H1 (cell line): ENCODE data around the gene VIPR2. TPM values are rescaled to one million over a fixed set of nuclear protein-coding genes. Genes with fewer than 3 reads are reported as not detected.

ENCODE experiments used
- CTCF ChIA-PET: fragments of 300-600 bp; sonication (Branson Sonifier 250); formaldehyde crosslinking; loops from one replicate; lab custom pipeline; 2021; ENCODE audit not compliant: partially characterized antibody; lab: Charles Lee
- POLR2A ChIA-PET: fragments of 300-600 bp; sonication (Branson Sonifier 250); formaldehyde crosslinking; loops from one replicate; lab custom pipeline; 2021; ENCODE audit warnings: inconsistent platforms; ENCODE audit not compliant: partially characterized antibody; lab: Charles Lee
- DNase-seq, 2 experiments: peaks; one replicate each; pipeline versions ENCODE4 v3.0.0 to v3.0.0-alpha.2; 2010 to 2022; ENCODE audit warnings: low spot score in 2 of 2, low read depth in 1 of 2, mixed read lengths in 1 of 2
- FAIRE-seq: peaks from 2 replicates; lab custom pipeline; 2011; peaks lifted over from hg19 to GRCh38; lab: Jason Lieb, UNC
- H2AFZ ChIP-seq: 2 replicates; pipeline ENCODE4 v1.8.1; 2012; ENCODE audit warnings: low read length, inconsistent platforms
- H2AK5ac ChIP-seq: 2 replicates; pipeline ENCODE4 v1.6.1; 2013; ENCODE audit warnings: low read depth, low read length
- H2BK120ac ChIP-seq: replicated peaks from 2 replicates; pipeline ENCODE3; 2013; ENCODE audit warnings: low read depth, low read length, inconsistent platforms
- H2BK12ac ChIP-seq: 2 replicates; pipeline ENCODE4 v1.6.1; 2013; ENCODE audit warnings: low read depth, low read length
- H2BK15ac ChIP-seq: 2 replicates; pipeline ENCODE4 v1.6.1; 2013; ENCODE audit warnings: low read length
- H2BK20ac ChIP-seq: 2 replicates; pipeline ENCODE4 v1.6.1; 2013; ENCODE audit warnings: low read length
- H2BK5ac ChIP-seq: 2 replicates; pipeline ENCODE4 v1.6.1; 2013; ENCODE audit warnings: low read depth, low read length
- H3K14ac ChIP-seq: 2 replicates; pipeline ENCODE4 v1.6.1; 2013; ENCODE audit warnings: inconsistent platforms; ENCODE audit not compliant: insufficient read length
- H3K18ac ChIP-seq: 2 replicates; pipeline ENCODE4 v1.6.1; 2013; ENCODE audit warnings: low read length; ENCODE audit errors: extremely low read depth
- H3K23ac ChIP-seq: 2 replicates; pipeline ENCODE4 v1.6.1; 2013; ENCODE audit warnings: inconsistent platforms; ENCODE audit not compliant: insufficient read length
- H3K23me2 ChIP-seq: 2 replicates; pipeline ENCODE4 v1.6.1; 2013; ENCODE audit warnings: low read depth, low read length
- H3K27ac ChIP-seq: 2 replicates; pipeline ENCODE4 v1.6.1; 2011; ENCODE audit warnings: low read depth, low read length, inconsistent platforms
- H3K27me3 ChIP-seq, 4 experiments: replicated peaks in 1 of 4; 1 replicate in 1 of 4; 2 replicates in 3 of 4; pipeline versions ENCODE4 v1.6.1 to v1.8.1; 2011 to 2013; ENCODE audit warnings: low read length in 3 of 4, mild to moderate bottlenecking in 3 of 4, inconsistent platforms in 2 of 4, mixed read lengths in 2 of 4, moderate library complexity in 1 of 4; ENCODE audit not compliant: control insufficient read depth in 3 of 4, insufficient read depth in 3 of 4; ENCODE audit errors: extremely low read depth in 1 of 4
- H3K36me3 ChIP-seq, 4 experiments: 2 replicates each; pipeline versions ENCODE4 v1.6.1 to v1.8.1; 2011 to 2013; ENCODE audit warnings: mild to moderate bottlenecking in 4 of 4, low read length in 3 of 4, moderate library complexity in 2 of 4, control low read depth in 1 of 4, inconsistent platforms in 1 of 4; ENCODE audit not compliant: insufficient read depth in 4 of 4, control insufficient read depth in 2 of 4
- H3K4ac ChIP-seq: replicated peaks from 2 replicates; pipeline ENCODE3; 2013; ENCODE audit warnings: low read length, low read depth, mixed read lengths, inconsistent platforms; ENCODE audit not compliant: insufficient read length
- H3K4me1 ChIP-seq, 4 experiments: replicated peaks in 1 of 4; 1 replicate in 1 of 4; 2 replicates in 3 of 4; pipeline versions ENCODE4 v1.6.1 to v1.8.1; 2011 to 2013; ENCODE audit warnings: low read length in 3 of 4, inconsistent platforms in 2 of 4, mixed read lengths in 1 of 4; ENCODE audit not compliant: insufficient read depth in 4 of 4, control insufficient read depth in 3 of 4
- H3K4me2 ChIP-seq, 2 experiments: 2 replicates each; pipeline versions ENCODE4 v1.6.1 to v1.8.1; 2011 to 2013; ENCODE audit warnings: low read depth in 2 of 2, low read length in 2 of 2, control low read depth in 1 of 2, inconsistent platforms in 1 of 2, mild to moderate bottlenecking in 1 of 2; ENCODE audit not compliant: insufficient read depth in 1 of 2
- H3K4me3 ChIP-seq, 4 experiments: fragments of 200-600, 300-600 bp in 1 of 4; sonication (generic), shearing (Covaris generic), sonication (Bioruptor Twin) in 1 of 4; 2 replicates each; pipeline versions ENCODE4 v1.5.1 to v1.8.1; 2011 to 2016; ENCODE audit warnings: low read length in 4 of 4, low read depth in 3 of 4, control low read depth in 2 of 4, inconsistent platforms in 2 of 4, mild to moderate bottlenecking in 2 of 4, mixed read lengths in 1 of 4, moderate library complexity in 1 of 4; ENCODE audit not compliant: insufficient read depth in 2 of 4; ENCODE audit errors: extremely low read depth in 1 of 4
- H3K56ac ChIP-seq: replicated peaks from 2 replicates; pipeline ENCODE3; 2013; ENCODE audit warnings: low read depth, mild to moderate bottlenecking, mixed read lengths, low read length, inconsistent platforms; ENCODE audit not compliant: insufficient read length
- H3K79me1 ChIP-seq: 2 replicates; pipeline ENCODE4 v1.6.1; 2013; ENCODE audit warnings: low read depth, low read length, control low read depth
- H3K79me2 ChIP-seq, 2 experiments: 2 replicates each; pipeline versions ENCODE4 v1.6.1 to v1.8.1; 2012 to 2013; ENCODE audit warnings: low read length in 2 of 2, mild to moderate bottlenecking in 2 of 2, inconsistent platforms in 1 of 2; ENCODE audit not compliant: insufficient read depth in 2 of 2, control insufficient read depth in 1 of 2
- H3K9ac ChIP-seq, 4 experiments: replicated peaks in 1 of 4; 1 replicate in 1 of 4; 2 replicates in 3 of 4; pipeline versions ENCODE4 v1.6.1 to v1.8.1; 2011 to 2013; ENCODE audit warnings: low read depth in 3 of 4, low read length in 3 of 4, control low read depth in 2 of 4, mild to moderate bottlenecking in 2 of 4, moderate library complexity in 2 of 4, inconsistent platforms in 1 of 4; ENCODE audit errors: extremely low read depth in 1 of 4
- H3K9me3 ChIP-seq, 2 experiments: 2 replicates each; pipeline versions ENCODE4 v1.6.1 to v1.8.1; 2012 to 2013; ENCODE audit warnings: mild to moderate bottlenecking in 2 of 2, moderate library complexity in 2 of 2, control low read depth in 1 of 2, inconsistent platforms in 1 of 2, low read depth in 1 of 2, low read length in 1 of 2, mixed read lengths in 1 of 2; ENCODE audit not compliant: insufficient read depth in 2 of 2
- H4K20me1 ChIP-seq, 2 experiments: replicated peaks in 1 of 2; 2 replicates each; pipeline versions ENCODE3 to v1.8.1; 2011 to 2013; ENCODE audit warnings: inconsistent platforms in 2 of 2, low read length in 2 of 2, mild to moderate bottlenecking in 1 of 2; ENCODE audit not compliant: insufficient read depth in 2 of 2, control insufficient read depth in 1 of 2
- H4K5ac ChIP-seq: 2 replicates; pipeline ENCODE4 v1.6.1; 2013; ENCODE audit warnings: low read length, low read depth, mixed read lengths, inconsistent platforms; ENCODE audit not compliant: insufficient read length
- H4K8ac ChIP-seq: 2 replicates; pipeline ENCODE4 v1.8.0; 2013; ENCODE audit warnings: mild to moderate bottlenecking, moderate library complexity, low read length, inconsistent platforms; ENCODE audit not compliant: insufficient read depth; ENCODE audit errors: extremely low read depth
- H4K91ac ChIP-seq: replicated peaks from 2 replicates; pipeline ENCODE3; 2013; ENCODE audit warnings: low read length, mixed read lengths, inconsistent platforms; ENCODE audit not compliant: insufficient read length
- ASH2L ChIP-seq: fragments of 200-600, 300-600 bp; sonication (generic); IDR thresholded peaks from one replicate; pipeline ENCODE4 v1.7.1; 2017; ENCODE audit warnings: low read length
- ATF3 ChIP-seq: IDR thresholded peaks from 2 replicates; pipeline ENCODE4 v1.6.1; 2011; ENCODE audit warnings: low read depth, mild to moderate bottlenecking, low read length; ENCODE audit not compliant: insufficient read depth
- BCL11A ChIP-seq, 2 experiments: IDR thresholded peaks; one replicate each; pipeline ENCODE4 v1.6.1; 2011; ENCODE audit warnings: low read depth in 2 of 2, low read length in 2 of 2, mild to moderate bottlenecking in 2 of 2
- EGR1 ChIP-seq: IDR thresholded peaks from 2 replicates; pipeline ENCODE4 v1.6.1; 2011; ENCODE audit warnings: low read depth, low read length, borderline replicate concordance
- EZH2 ChIP-seq: fragments of 200-600 bp; sonication (generic); IDR thresholded peaks from 2 replicates; pipeline ENCODE4 v1.7.1; 2012; ENCODE audit warnings: low read depth, mild to moderate bottlenecking, moderate library complexity, low read length, inconsistent platforms; ENCODE audit not compliant: severe bottlenecking
- HDAC6 ChIP-seq: IDR thresholded peaks from one replicate; pipeline ENCODE4 v1.7.1; 2012; ENCODE audit warnings: low read depth, mild to moderate bottlenecking, inconsistent platforms, low read length, moderate library complexity
- KDM1A ChIP-seq: fragments of 200-600, 300-600 bp; sonication (generic); IDR thresholded peaks from 2 replicates; pipeline ENCODE4 v1.7.1; 2016; ENCODE audit warnings: mild to moderate bottlenecking, low read length, borderline replicate concordance
- KDM4A ChIP-seq: IDR thresholded peaks from one replicate; pipeline ENCODE4 v1.7.1; 2012; ENCODE audit warnings: low read depth, mild to moderate bottlenecking, moderate library complexity, low read length, inconsistent platforms; ENCODE audit not compliant: severe bottlenecking
- PHF8 ChIP-seq: fragments of 200-600 bp; sonication (generic); conservative IDR thresholded peaks from 2 replicates; pipeline ENCODE4 v1.7.1; 2012; ENCODE audit warnings: low read depth, mild to moderate bottlenecking, inconsistent platforms, low read length, moderate library complexity
- POLR2AphosphoS5 ChIP-seq: IDR thresholded peaks from 2 replicates; pipeline ENCODE4 v1.6.1; 2011; ENCODE audit warnings: low read depth, low read length
- SRF ChIP-seq: IDR thresholded peaks from 2 replicates; pipeline ENCODE4 v1.6.1; 2011; ENCODE audit warnings: mild to moderate bottlenecking, low read depth, low read length, moderate library complexity
- ZNF274 ChIP-seq: IDR thresholded peaks from 2 replicates; pipeline ENCODE4 v1.7.0; 2012; ENCODE audit warnings: low read length, borderline replicate concordance; ENCODE audit errors: extremely low read depth
- WGBS, 2 experiments: shearing (Covaris generic) in 1 of 2; methylation state at CpG; one replicate each; pipeline versions ENCODE4 v1.1.6 to v1.1.7; 2013 to 2015; ENCODE audit warnings: low lambda C conversion rate in 2 of 2, mixed read lengths in 2 of 2, inconsistent platforms in 1 of 2, low coverage in 1 of 2, missing lambda C conversion rate in 1 of 2; ENCODE audit not compliant: insufficient replicate concordance in 2 of 2, insufficient coverage in 1 of 2, insufficient read length in 1 of 2; ENCODE audit errors: extremely low coverage in 1 of 2, missing lambda C conversion rate in 1 of 2; 5-methylcytosine and 5-hydroxymethylcytosine counted together
- polyA plus RNA-seq, 7 experiments: library from polyadenylated mRNA; depleted of rRNA in 3 of 7; stranded (reverse) in 5 of 7; unstranded in 2 of 7; fragments of >200 nt in 5 of 7; fragments of 200-250 nt in 2 of 7; gene quantifications; 1 replicate in 5 of 7; 2 replicates in 1 of 7; 4 replicates in 1 of 7; pipeline versions ENCODE4 v1.2.1 to v1.2.3, GENCODE V29; 2011 to 2013; ENCODE audit warnings: missing spikeins in 2 of 7, mixed read lengths in 2 of 7
- total RNA-seq: library from RNA; stranded (reverse); fragmentation: NEBNext Ultra II Directional; extraction: Animal tissue kit (Norgen Biotek cat#: 25700); gene quantifications from 2 replicates; pipeline ENCODE4 v1.2.1, GENCODE V29; 2021

Gene VIPR2
- total and polyA plus RNA-seq, 2 of the 8 experiments (the other 6 are each of a cell fraction or from before 2014, with no cell fraction given) = 2.4 to 6.3 TPM

- no peak overlapping the region for H3K27ac ChIP-seq
- no peak for TF ChIP-seq POLR2AphosphoS5
- no peak for TF ChIP-seq SRF
- TF ChIP-seq KDM1A = no peak
- no peak for TF ChIP-seq ATF3
- no peak for TF ChIP-seq ASH2L
- TF ChIP-seq HDAC6 = no peak
- no peak for TF ChIP-seq KDM4A
- TF ChIP-seq EZH2 = no peak
- TF ChIP-seq EGR1 = no peak
- TF ChIP-seq ZNF274 = no peak
- no peak for TF ChIP-seq BCL11A (IDR thresholded peaks at IDR 0.05; ENCODE audit: low read depth in 2 of 2, low read length in 2 of 2)
- TF ChIP-seq PHF8 = no peak
Observed at GRCh38 chr7:159012353-159013069, 132.2 kb downstream of the VIPR2 start.

More at GRCh38 chr7:159012353-159013069, 132.2 kb downstream of the VIPR2 start:
- H3K56ac ChIP-seq = no peak overlapping the region
- no peak overlapping the region for H3K14ac ChIP-seq
- POLR2A ChIA-PET = no interaction called here
- no peaks in the 10 kb centered on the region for H3K27me3 ChIP-seq
- DNase-seq = no peak
- no peak overlapping the region for H2AFZ ChIP-seq
- no peak overlapping the region for H2BK20ac ChIP-seq
- H2BK12ac ChIP-seq = no peak overlapping the region
- H4K20me1 ChIP-seq = no peaks in the 10 kb centered on the region
- H3K23me2 ChIP-seq = peaks cover 5% of the 10 kb centered on the region; the same call in 1 of the 2 replicates
- H3K79me2 ChIP-seq = no peaks in the 10 kb centered on the region
- H4K91ac ChIP-seq = no peak overlapping the region
- no peak overlapping the region for H2BK5ac ChIP-seq
- no peak overlapping the region for H2BK15ac ChIP-seq
- H3K18ac ChIP-seq = no peak overlapping the region
- H3K36me3 ChIP-seq = no peaks in the 10 kb centered on the region
- WGBS, 2 experiments = 85% methylated on average over 12 of the region's 12 CpGs; no CpG with 5 or more reads in 1 of the 2 experiments
- H3K4me1 ChIP-seq = peaks cover 1 to 5% (median 3%) of the 10 kb centered on the region in 4 experiments; a peak in 3 of 7 replicates
- H3K4me3 ChIP-seq = no peak overlapping the region
- H3K4ac ChIP-seq = no peak overlapping the region
- CTCF ChIA-PET = interaction anchor here (1.0 to 2.3 kb wide), 3 partner anchors 10 to 146 kb away, joined by 3 to 15 read pairs (median 3); no protein-coding TSS in a partner anchor
- H4K5ac ChIP-seq = no peak overlapping the region
- FAIRE-seq = no peak
- H2AK5ac ChIP-seq = no peak overlapping the region
- no peak overlapping the region for H3K9ac ChIP-seq
- no peak overlapping the region for H4K8ac ChIP-seq
- no peaks in the 10 kb centered on the region for H3K9me3 ChIP-seq
- no peak overlapping the region for H3K23ac ChIP-seq
- H3K4me2 ChIP-seq = no peak overlapping the region
- no peaks in the 10 kb centered on the region for H3K79me1 ChIP-seq
- H2BK120ac ChIP-seq = no peak overlapping the region
